ENCODE data around the gene EMP1.

Gene EMP1

DNA sequence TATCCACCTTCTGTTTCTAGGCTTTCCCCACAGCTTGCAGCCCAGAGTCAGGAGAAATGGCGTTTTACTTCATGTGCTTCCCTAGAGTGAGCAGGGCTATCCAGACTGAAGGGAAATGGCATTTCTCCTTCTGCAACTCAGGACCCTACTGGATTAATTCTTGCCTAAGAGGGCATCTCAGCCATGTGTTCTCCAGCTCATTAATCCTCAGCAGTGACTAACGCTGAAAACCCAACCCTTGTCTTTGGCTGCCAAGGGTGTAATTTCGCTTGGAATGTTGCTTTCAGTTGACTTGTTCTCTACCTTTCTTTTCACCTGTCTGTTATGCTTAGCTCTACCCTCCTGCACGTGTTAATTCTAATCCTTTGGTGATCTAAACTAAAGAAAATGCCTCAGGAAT is 21.0 kb upstream of the EMP1 start:
- intact Hi-C loops (cut with DNase I; ENCODE audit: low total_unique reads), result loop anchor here (5.0 kb wide), 1 partner anchor 1528 kb away; the partner anchor contains the start of gene ETV6
- Histone ChIP-seq H3K36me3 (no peaks in the 10 kb centered on the region), H3K4me3 (no peak overlapping the region), H3K27me3 (no peaks in the 10 kb centered on the region), H3K27ac (no peak overlapping the region), H3K9me3 (no peaks in the 10 kb centered on the region), H3K4me1 (peaks cover 0 to 38% (median 12%) of the 10 kb centered on the region in 4 donors)
- TF ChIP-seq CTCF (IDR thresholded peaks at IDR 0.05), result no peak
- no peak for DNase-seq

- H3K27ac ChIP-seq, result no peak overlapping the region
- intact Hi-C loops (cut with DNase I; ENCODE audit: low total_unique reads), result loop anchor here (5.0 kb wide), 1 partner anchor 1529 kb away; the partner anchor contains the start of gene ETV6
- no peaks in the 10 kb centered on the region for H3K36me3 ChIP-seq
- no peak for TF ChIP-seq CTCF (IDR thresholded peaks at IDR 0.05)
- no peaks in the 10 kb centered on the region for H3K9me3 ChIP-seq
- H3K4me1 ChIP-seq, result peaks cover 0 to 38% (median 12%) of the 10 kb centered on the region in 4 donors
- H3K4me3 ChIP-seq, result no peak overlapping the region
- H3K27me3 ChIP-seq, result no peaks in the 10 kb centered on the region
- no peak for DNase-seq
These were observed 20.3 kb upstream of the EMP1 start for GRCh38 chr12:13176256-13176655.

DNA sequence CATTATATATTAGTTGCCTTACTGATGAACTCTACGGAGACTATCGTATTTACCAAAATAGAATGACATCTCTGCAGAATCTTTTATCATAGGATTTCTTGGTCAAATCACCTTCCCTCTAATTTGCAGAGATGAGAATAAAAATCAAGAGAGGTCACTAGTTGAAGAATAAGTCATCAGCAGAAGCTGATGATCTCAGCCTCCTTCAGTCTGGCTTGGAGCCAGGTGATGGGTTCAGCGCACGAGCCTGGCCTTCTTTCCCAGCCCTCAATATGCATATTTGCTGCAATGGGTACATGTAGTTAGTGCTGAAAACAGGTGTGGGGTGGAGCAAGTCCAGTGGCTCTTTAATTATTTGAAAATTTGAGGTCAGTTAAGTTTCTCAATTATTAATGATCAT is 19.2 kb upstream of the EMP1 start:
- Histone ChIP-seq H3K4me1 (peaks cover 0 to 30% (median 9%) of the 10 kb centered on the region in 4 donors), H3K4me3 (no peak overlapping the region), H3K9me3 (no peaks in the 10 kb centered on the region), H3K27me3 (no peaks in the 10 kb centered on the region), H3K36me3 (no peaks in the 10 kb centered on the region), H3K27ac (no peak overlapping the region)
- intact Hi-C loops (cut with DNase I; ENCODE audit: low total_unique reads), result loop anchor here (5.0 kb wide), 1 partner anchor 1530 kb away; the partner anchor contains the start of gene ETV6
- no peak for TF ChIP-seq CTCF (IDR thresholded peaks at IDR 0.05)
- no peak for DNase-seq

DNA sequence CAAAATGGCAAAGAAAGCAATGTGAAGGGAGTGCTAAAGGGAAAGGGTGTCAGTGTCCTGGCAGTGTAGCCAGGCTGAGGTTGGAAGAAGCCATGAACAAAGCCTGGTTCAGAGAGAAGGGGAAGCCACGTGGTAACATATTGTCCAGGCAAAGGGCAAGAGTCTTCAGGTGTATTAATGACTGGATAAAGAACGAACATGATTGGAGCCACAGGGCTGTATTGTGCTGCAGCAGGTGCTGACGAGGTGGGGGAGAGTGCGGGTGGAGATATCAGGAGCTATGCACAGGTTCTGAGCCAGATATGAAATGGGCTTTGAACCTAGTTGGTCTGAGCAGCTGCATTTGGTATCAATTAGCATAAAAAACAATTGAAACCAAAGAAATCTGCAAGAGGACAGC is 18.6 kb upstream of the EMP1 start:
- TF ChIP-seq CTCF (IDR thresholded peaks at IDR 0.05), result no peak
- intact Hi-C loops (cut with DNase I; ENCODE audit: low total_unique reads), result loop anchor here (5.0 kb wide), 1 partner anchor 1531 kb away; the partner anchor contains the start of gene ETV6
- no peak for DNase-seq
- no peak overlapping the region for H3K27ac ChIP-seq
- no peaks in the 10 kb centered on the region for H3K9me3 ChIP-seq
- H3K4me3 ChIP-seq, result no peak overlapping the region
- peaks cover 0 to 25% (median 7%) of the 10 kb centered on the region in 4 donors for H3K4me1 ChIP-seq
- no peaks in the 10 kb centered on the region for H3K27me3 ChIP-seq
- no peaks in the 10 kb centered on the region for H3K36me3 ChIP-seq

DNA sequence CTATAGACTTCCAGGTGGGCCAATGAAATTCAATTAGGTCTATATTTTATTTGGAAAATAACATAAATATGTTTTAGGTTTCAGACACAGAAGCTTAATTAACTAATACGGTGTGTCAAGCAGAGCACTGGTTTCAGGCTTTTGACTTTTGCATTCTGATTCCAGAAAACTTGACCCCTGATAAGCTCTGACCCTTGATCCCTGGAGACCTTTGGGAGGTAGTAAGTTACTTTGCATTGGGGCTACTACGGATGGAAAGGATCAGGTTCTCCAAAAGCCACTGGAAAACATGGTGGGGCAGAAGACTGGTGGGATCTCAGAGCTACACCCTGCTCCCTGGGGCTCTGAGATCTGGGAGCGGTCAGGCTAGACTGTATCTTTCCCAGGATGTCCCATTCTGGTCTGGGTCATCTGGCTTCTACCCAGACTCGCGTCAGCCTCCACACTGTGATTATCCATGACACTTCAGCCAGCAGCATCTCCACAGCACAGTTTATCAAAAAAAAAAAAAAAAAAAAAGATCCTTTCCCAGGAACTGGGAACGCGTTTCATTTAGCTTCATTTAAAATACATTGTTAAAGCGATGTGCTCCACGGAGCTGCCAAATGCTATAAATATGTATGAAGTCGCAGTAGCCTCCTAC is 17.8 kb upstream of the EMP1 start:
- intact Hi-C loops (cut with DNase I; ENCODE audit: low total_unique reads), result loop anchor here (5.0 kb wide), 1 partner anchor 1531 kb away; the partner anchor contains the start of gene ETV6
- Histone ChIP-seq H3K27ac (peak overlapping the region; percentile 33 to 57), H3K9me3 (no peaks in the 10 kb centered on the region), H3K36me3 (no peaks in the 10 kb centered on the region), H3K4me1 (peaks cover 0 to 19% (median 6%) of the 10 kb centered on the region in 4 donors), H3K4me3 (no peak overlapping the region), H3K27me3 (no peaks in the 10 kb centered on the region)
- no peak for DNase-seq
- no peak for TF ChIP-seq CTCF (IDR thresholded peaks at IDR 0.05)
